ENCODE results near the gene KCNK16. TPM values are rescaled to one million over a fixed set of nuclear protein-coding genes. Genes with fewer than 3 reads are reported as not detected.

Gene KCNK16
- total and polyA plus RNA-seq, 10 of the 15 experiments (the other 5 are each of a cell fraction or from before 2014, with no cell fraction given) = not detected

GRCh38 chr6:39347906-39348585 is 25.5 kb upstream of the KCNK16 start:
- ChIA-PET RAD21 (ENCODE audit: unreplicated experiment) (no interaction called here), CTCF (interaction anchor here (0.6 to 3.7 kb wide), 8 partner anchors 9 to 1715 kb away, joined by 3 to 14 read pairs (median 4); no protein-coding TSS in a partner anchor), SMC1A (ENCODE audit: uncharacterized antibody, unreplicated experiment) (interaction anchor here (2.3 kb wide), 1 partner anchor 10 kb away, joined by 7 read pairs; no protein-coding TSS in a partner anchor), POLR2A (no interaction called here)
- H2AFZ ChIP-seq (ENCODE audit: control insufficient read depth, low read depth, low read length) = no peak overlapping the region
- H3K4me3 ChIP-seq = no peak overlapping the region
- no peaks in the 10 kb centered on the region for H3K27me3 ChIP-seq (replicated peaks in 1 of 2; ENCODE audit: control insufficient read depth in 2 of 2, insufficient read depth in 2 of 2, low read length in 1 of 2)
- no TSS peak for BruUV-seq (replicated peaks)
- no peak overlapping the region for H3K9ac ChIP-seq (ENCODE audit: control insufficient read depth, insufficient read depth, low read length)
- intact Hi-C loops (cut with micrococcal nuclease; ENCODE audit: unreplicated experiment) (loop anchor here (5.0 to 10.0 kb wide), 3 partner anchors 544 to 1499 kb away; no protein-coding TSS in a partner anchor), in situ Hi-C loops (cut with MboI) (no loop called here)
- ATAC-seq (peak; percentile 96), FAIRE-seq (peak; percentile 82), DNase-seq (ENCODE audit: low read depth, low spot score) (no peak)
- WGBS (ENCODE audit: insufficient coverage, insufficient replicate concordance, low lambda C conversion rate, missing lambda C conversion rate) = 15% methylated on average over 9 of the region's 9 CpGs
- H3K36me3 ChIP-seq (ENCODE audit: control insufficient read depth in 2 of 2, insufficient read depth in 2 of 2, low read length in 1 of 2) = no peaks in the 10 kb centered on the region
- peaks cover 2% of the 10 kb centered on the region for H3K4me1 ChIP-seq (ENCODE audit: control insufficient read depth, insufficient read depth, low read length)
- no peak overlapping the region for H3K27ac ChIP-seq (ENCODE audit: control insufficient read depth, insufficient read depth)
- H3K79me2 ChIP-seq (ENCODE audit: control insufficient read depth, insufficient read depth, low read length) = no peaks in the 10 kb centered on the region
- H3K4me2 ChIP-seq (ENCODE audit: control insufficient read depth, insufficient read depth) = no peak overlapping the region
- H4K20me1 ChIP-seq (ENCODE audit: control insufficient read depth, insufficient read depth) = no peaks in the 10 kb centered on the region
- H3K9me3 ChIP-seq (replicated peaks; ENCODE audit: control insufficient read depth, insufficient read depth, low read length) = no peaks in the 10 kb centered on the region; the same call in 2 of the 3 replicates
- peak; percentile 86 to 93 (median 92) for TF ChIP-seq CTCF (IDR thresholded peaks at IDR 0.05 in 2 of 3, conservative IDR thresholded peaks at IDR 0.05 in 1 of 3; ENCODE audit: control insufficient read depth in 2 of 3, extremely low read depth in 1 of 3, insufficient read depth in 1 of 3, low read depth in 3 of 3, low read length in 3 of 3)
- 0 out of 2 replicates have a peak, but pooled peaks have one; percentile 21 for TF ChIP-seq YY1 (IDR thresholded peaks at IDR 0.05; ENCODE audit: low read depth, low read length)
- TF ChIP-seq HCFC1 (IDR thresholded peaks at IDR 0.05; ENCODE audit: low read length) = 0 out of 2 replicates have a peak, but pooled peaks have one; percentile 21
- no peak for TF ChIP-seq SP1 (IDR thresholded peaks at IDR 0.05; ENCODE audit: low read depth, low read length)
- no peak for TF ChIP-seq ZNF384 (IDR thresholded peaks at IDR 0.05; ENCODE audit: borderline replicate concordance, low read depth, low read length)
- TF ChIP-seq RAD21 (IDR thresholded peaks at IDR 0.05; ENCODE audit: insufficient read depth, low read depth, low read length) = peak; percentile 78
- peak; percentile 76 for TF ChIP-seq SMC3 (IDR thresholded peaks at IDR 0.05; ENCODE audit: borderline replicate concordance, low read length)
- no peak for TF ChIP-seq SIX5 (IDR thresholded peaks at IDR 0.05; ENCODE audit: low read depth, low read length, severe bottlenecking)
- TF ChIP-seq BHLHE40 (IDR thresholded peaks at IDR 0.05; ENCODE audit: borderline replicate concordance in 1 of 2, low read depth in 2 of 2, low read length in 1 of 2) = 0 out of 4 replicates have a peak, but pooled peaks of 1 of the 2 experiments have one; percentile 15

Data from GM12878 (cell line).